Body of pancreas (tissue), 4 donors: ENCODE results near the gene ZNF219.

Experiments
- CTCF ChIP-seq, 7 experiments: fragments of 450-650 bp in 4 of 7; fragments of 200-600 bp in 3 of 7; sonication (generic) in 3 of 7; IDR thresholded peaks; one replicate each; pipeline ENCODE4 v1.5.1; 2016 to 2019; ENCODE audit warnings: antibody characterized with exemption in 7 of 7
- POLR2A ChIP-seq, 3 donors: fragments of 450-650 bp; IDR thresholded peaks; one replicate each; pipeline ENCODE4 v1.6.1; 2016; ENCODE audit warnings: antibody characterized with exemption in 3 of 3, mild to moderate bottlenecking in 2 of 3

GRCh38 chr14:21118933-21119332 is 20.5 kb upstream of the ZNF219 start:
- TF ChIP-seq POLR2A (IDR thresholded peaks at IDR 0.05) (no peak), CTCF (IDR thresholded peaks at IDR 0.05) (no peak)
